Peyer's patch (tissue), 4 donors: ENCODE data around the gene TACC2. TPM values are rescaled to one million over a fixed set of nuclear protein-coding genes. Genes with fewer than 3 reads are reported as not detected.
A peak's percentile ranks its signal among the peaks of the same experiment; 100 is the strongest.
"Not testable (repeated sequence)": the region's sequence is repeated elsewhere in the genome, so short reads cannot be mapped to it uniquely, and the experiment has no call there.

Source experiments
- DNase-seq, 3 donors: peaks; one replicate each; pipeline ENCODE4 v3.0.0-alpha.2; 2017 to 2019
- H3K27ac ChIP-seq, 4 donors: fragments of 200-600 bp; sonication (generic); one replicate each; pipeline ENCODE4 v1.5.1; 2016 to 2019
- H3K27me3 ChIP-seq, 2 donors: fragments of 200-600 bp; sonication (generic); one replicate each; pipeline ENCODE4 v1.5.1; 2019
- H3K36me3 ChIP-seq, 3 donors: fragments of 200-600 bp; sonication (generic); one replicate each; pipeline ENCODE4 v1.5.1; 2016 to 2019
- H3K4me1 ChIP-seq, 4 donors: fragments of 200-600 bp; sonication (generic); one replicate each; pipeline ENCODE4 v1.5.1; 2016 to 2019
- H3K4me3 ChIP-seq, 4 donors: fragments of 200-600 bp; sonication (generic); 1 replicate in 3 of 4; 2 replicates in 1 of 4; pipeline ENCODE4 v1.5.1; 2016 to 2019; ENCODE audit warnings: mild to moderate bottlenecking in 1 of 4
- H3K9me3 ChIP-seq, 4 donors: fragments of 200-600 bp; sonication (generic); one replicate each; pipeline ENCODE4 v1.5.1; 2016 to 2019; ENCODE audit warnings: mild to moderate bottlenecking in 1 of 4
- POLR2A ChIP-seq, 2 donors: fragments of 450-650 bp; IDR thresholded peaks; one replicate each; pipeline ENCODE4 v1.5.1; 2017; ENCODE audit warnings: antibody characterized with exemption in 2 of 2, mild to moderate bottlenecking in 2 of 2, moderate library complexity in 2 of 2
- total RNA-seq, 4 donors: library from RNA; depleted of rRNA; stranded (reverse); fragments of >200 nt; gene quantifications; one replicate each; pipeline ENCODE4 v1.1.0, GENCODE V29; 2016
- TF ChIP-seq, protein P1 (sequence below), 6 experiments: fragments of 450-650 bp in 4 of 6; fragments of 200-600 bp in 2 of 6; sonication (generic) in 1 of 6; IDR thresholded peaks; one replicate each; pipeline ENCODE4 v1.5.1; 2017 to 2019; ENCODE audit warnings: antibody characterized with exemption in 6 of 6, mild to moderate bottlenecking in 3 of 6, moderate library complexity in 1 of 6

The TACC2 gene
- total RNA-seq, 4 donors from 2014 or later, result 91.6 to 140 (median 109) TPM

DNA sequence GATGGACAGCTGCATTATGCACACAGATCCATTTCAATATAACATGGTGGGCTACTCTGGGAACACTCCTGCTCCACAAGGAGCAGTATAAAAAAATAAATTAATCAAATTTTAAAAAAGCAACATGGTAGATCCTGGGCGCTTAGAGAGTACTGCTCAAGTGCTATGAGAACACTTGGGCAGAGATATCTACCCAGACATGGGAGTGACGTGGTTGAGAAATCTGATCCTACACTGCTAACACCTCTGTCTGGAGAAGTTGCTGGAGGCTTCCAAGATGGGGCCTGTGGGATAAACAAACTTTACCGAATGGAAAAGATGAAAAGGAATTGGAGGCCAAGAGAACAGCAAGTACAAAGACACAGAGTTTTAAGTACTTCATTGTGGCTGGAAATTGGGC is 23.0 kb upstream of the TACC2 start:
- Histone ChIP-seq H3K36me3 (peaks cover 0 to 77% (median 0%) of the 10 kb centered on the region in 3 donors), H3K4me3 (no peak overlapping the region), H3K9me3 (no peaks in the 10 kb centered on the region), H3K4me1 (no peaks in the 10 kb centered on the region), H3K27ac (no peak overlapping the region), H3K27me3 (no peaks in the 10 kb centered on the region)
- no peak for DNase-seq
- TF ChIP-seq, protein P1, sequence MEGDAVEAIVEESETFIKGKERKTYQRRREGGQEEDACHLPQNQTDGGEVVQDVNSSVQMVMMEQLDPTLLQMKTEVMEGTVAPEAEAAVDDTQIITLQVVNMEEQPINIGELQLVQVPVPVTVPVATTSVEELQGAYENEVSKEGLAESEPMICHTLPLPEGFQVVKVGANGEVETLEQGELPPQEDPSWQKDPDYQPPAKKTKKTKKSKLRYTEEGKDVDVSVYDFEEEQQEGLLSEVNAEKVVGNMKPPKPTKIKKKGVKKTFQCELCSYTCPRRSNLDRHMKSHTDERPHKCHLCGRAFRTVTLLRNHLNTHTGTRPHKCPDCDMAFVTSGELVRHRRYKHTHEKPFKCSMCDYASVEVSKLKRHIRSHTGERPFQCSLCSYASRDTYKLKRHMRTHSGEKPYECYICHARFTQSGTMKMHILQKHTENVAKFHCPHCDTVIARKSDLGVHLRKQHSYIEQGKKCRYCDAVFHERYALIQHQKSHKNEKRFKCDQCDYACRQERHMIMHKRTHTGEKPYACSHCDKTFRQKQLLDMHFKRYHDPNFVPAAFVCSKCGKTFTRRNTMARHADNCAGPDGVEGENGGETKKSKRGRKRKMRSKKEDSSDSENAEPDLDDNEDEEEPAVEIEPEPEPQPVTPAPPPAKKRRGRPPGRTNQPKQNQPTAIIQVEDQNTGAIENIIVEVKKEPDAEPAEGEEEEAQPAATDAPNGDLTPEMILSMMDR (IDR thresholded peaks at IDR 0.05), result no peak
- TF ChIP-seq POLR2A (IDR thresholded peaks at IDR 0.05), result no peak

DNA sequence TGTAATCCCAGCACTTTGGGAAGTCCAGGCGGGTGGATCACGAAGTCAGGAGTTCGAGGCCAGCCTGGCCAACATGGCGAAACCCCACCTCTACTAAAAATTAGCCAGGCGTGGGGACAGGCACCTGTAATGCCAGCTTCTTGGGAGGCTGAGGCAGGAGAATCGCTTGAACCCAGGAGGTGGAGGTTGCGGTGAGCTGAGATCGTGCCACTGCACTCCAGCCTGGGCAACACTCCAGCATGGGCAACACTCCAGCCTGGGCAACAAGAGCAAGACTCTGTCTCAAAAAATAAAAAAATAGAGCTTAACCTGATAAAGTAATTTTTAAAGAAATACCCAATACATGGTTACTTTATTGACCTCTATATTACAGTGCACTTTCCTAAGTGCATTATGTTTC is 19.9 kb upstream of the TACC2 start:
- Histone ChIP-seq H3K36me3 (peaks cover 0 to 67% (median 0%) of the 10 kb centered on the region in 3 donors), H3K4me1 (peaks cover 0 to 13% (median 3%) of the 10 kb centered on the region in 4 donors)
- not testable (repeated sequence) for H3K27me3 ChIP-seq, H3K27ac ChIP-seq, DNase-seq, H3K9me3 ChIP-seq, H3K4me3 ChIP-seq

DNA sequence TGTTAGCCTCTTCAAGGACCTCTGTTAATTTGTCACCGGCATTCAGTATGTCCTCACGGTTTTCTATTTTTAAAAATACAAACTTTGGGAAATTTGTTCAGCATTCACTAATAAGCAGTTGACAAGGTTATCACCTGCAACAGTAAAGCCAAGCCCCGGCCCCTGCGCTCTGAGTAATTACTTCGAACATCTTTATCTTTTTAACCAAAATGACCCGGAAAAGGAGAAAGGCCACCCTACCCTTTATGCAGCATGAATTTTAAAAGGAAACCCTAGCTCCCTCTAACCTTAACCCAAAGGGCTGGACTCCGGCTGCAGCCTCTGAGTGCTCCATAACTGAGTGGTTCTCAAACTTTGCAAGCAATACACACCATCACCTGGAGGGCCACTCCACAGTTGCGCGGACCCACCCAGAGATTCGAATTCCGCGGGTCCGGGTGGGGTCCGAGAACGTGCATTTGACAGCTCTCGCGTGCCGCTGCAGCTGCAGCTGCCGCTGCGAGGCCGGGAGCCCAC is 14.9 kb upstream of the TACC2 start:
- Histone ChIP-seq H3K4me3 (peak overlapping the region; percentile 79 to 96 (median 88)), H3K9me3 (no peaks in the 10 kb centered on the region), H3K36me3 (peaks cover 0 to 17% (median 0%) of the 10 kb centered on the region in 3 donors), H3K4me1 (peaks cover 0 to 15% (median 6%) of the 10 kb centered on the region in 4 donors), H3K27ac (peak overlapping the region; percentile 92 to 98 (median 95)), H3K27me3 (no peaks in the 10 kb centered on the region)
- no peak for DNase-seq
- TF ChIP-seq POLR2A (IDR thresholded peaks at IDR 0.05), result no peak
- TF ChIP-seq, protein P1 (IDR thresholded peaks at IDR 0.05), result peak in 1 of 6 experiments; percentile 20

DNA sequence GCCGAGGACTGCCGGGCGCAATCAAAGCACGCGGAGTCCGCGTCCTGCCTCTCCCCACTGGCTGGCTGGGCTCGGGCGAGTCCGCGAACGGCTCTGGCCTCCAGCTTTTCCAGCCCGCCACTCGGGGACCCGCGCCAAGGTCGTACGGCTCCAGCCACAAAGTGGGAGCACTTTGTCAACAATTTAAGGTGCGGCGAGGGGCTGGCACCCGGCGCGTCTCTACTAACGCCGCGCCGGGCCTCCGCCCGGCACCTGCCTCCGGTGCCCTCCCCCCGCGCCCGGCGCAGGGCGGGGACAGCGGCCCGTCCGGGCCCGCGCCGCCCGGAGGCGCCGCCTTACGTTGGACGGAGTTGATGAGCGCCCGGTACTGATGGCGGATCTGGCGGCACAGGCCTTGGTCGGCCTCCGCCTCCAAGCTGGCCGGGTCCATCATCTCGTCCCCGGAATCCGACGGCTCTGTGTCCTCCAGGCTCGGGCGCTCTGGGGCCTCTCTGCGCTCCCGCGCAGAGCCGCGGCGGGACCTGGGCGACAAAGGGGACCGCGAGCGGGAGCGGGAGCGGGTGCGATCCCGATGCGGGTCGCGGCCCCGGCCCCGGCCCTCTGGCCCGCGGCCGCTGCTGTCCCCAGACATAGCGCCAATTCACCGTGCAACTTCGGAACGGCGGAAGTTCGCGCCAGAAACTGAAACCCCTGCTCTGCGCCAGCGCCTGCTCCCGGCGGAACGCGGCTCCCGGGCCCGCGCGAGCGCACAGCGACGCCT is 14.2 kb upstream of the TACC2 start, which contains the start of gene NSMCE4A:
TSS of gene NSMCE4A (minus strand) at position 683 of the 760 bp plus-strand sequence. CDS start at position 631, 52 bp downstream.
- Histone ChIP-seq H3K4me3 (peak within 1 kb of the TSS; percentile 79 to 96 (median 88)), H3K27me3 (no peaks in the 10 kb centered on the region), H3K9me3 (no peaks in the 10 kb centered on the region), H3K4me1 (peaks cover 0 to 15% (median 6%) of the 10 kb centered on the region in 4 donors), H3K27ac (peak within 1 kb of the TSS; percentile 92 to 98 (median 95)), H3K36me3 (peaks cover 0 to 12% (median 0%) of the 10 kb centered on the region in 3 donors)
- TF ChIP-seq, protein P1 (IDR thresholded peaks at IDR 0.05), result peak in 4 of 6 experiments; percentile 11 to 80 (median 70)
- peak; percentile 57 to 58 for TF ChIP-seq POLR2A (IDR thresholded peaks at IDR 0.05)
- DNase-seq, result peak; percentile 70 to 87 (median 87)

DNA sequence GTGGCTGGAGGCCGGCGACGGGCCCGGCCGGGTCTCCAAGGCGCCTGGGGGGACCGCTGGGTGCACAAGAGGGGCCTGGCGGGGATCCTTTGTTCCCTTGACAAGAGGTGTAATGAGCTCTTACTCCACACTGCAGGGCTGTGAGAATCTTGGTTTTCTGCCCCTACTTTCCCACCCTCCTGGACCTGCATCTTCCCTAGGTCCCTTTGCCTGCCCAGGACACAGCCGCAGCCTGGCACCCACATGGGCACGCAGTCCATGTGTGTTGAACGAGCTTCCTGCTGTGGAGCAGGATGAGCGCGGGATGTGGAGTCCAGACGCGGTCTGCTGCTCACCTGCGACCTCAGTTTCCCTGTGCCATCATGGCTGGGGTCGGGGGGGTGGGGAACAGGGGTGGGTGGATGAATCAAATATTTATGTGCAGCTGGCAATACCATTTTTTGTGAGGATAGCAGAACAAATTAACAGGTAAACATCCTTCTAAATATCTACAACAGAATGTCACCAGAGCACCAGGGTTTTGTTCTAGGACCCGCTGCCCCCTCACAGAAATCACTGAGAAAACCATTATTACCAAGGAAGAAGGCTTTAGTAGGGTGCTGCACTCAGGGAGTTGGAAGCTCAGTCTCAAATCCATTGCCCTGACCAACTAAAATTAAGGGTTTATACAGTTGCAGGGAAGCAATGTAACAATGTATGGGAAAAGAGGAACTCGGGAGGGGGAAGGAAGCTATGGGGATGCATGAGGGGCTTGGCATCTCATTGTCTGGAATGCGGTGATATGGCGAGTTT is 13.5 kb upstream of the TACC2 start:
- DNase-seq, result no peak
- H3K9me3 ChIP-seq, result no peaks in the 10 kb centered on the region
- TF ChIP-seq POLR2A (IDR thresholded peaks at IDR 0.05), result no peak
- TF ChIP-seq, protein P1 (IDR thresholded peaks at IDR 0.05), result peak in 2 of 6 experiments; percentile 50 to 70
- peaks cover 0 to 15% (median 6%) of the 10 kb centered on the region in 4 donors for H3K4me1 ChIP-seq
- H3K36me3 ChIP-seq, result peaks cover 0 to 4% (median 0%) of the 10 kb centered on the region in 3 donors
- no peaks in the 10 kb centered on the region for H3K27me3 ChIP-seq
- H3K4me3 ChIP-seq, result peak overlapping the region; percentile 79 to 96 (median 88)
- peak overlapping the region; percentile 92 to 98 (median 95) for H3K27ac ChIP-seq
